GM18505 (cell line): ENCODE data around the gene GALNT10.

Experiments used
- ATAC-seq: cut with Tn5 transposase; IDR thresholded peaks from one replicate; pipeline ENCODE4 v1.9.1; 2021; ENCODE audit not compliant: unreplicated experiment
- POLR2A ChIP-seq: IDR thresholded peaks from 4 replicates; pipeline ENCODE4 v1.6.1; 2011; ENCODE audit warnings: borderline replicate concordance; ENCODE audit not compliant: insufficient read depth, insufficient read length; ENCODE audit errors: extremely low read depth

Gene GALNT10

DNA sequence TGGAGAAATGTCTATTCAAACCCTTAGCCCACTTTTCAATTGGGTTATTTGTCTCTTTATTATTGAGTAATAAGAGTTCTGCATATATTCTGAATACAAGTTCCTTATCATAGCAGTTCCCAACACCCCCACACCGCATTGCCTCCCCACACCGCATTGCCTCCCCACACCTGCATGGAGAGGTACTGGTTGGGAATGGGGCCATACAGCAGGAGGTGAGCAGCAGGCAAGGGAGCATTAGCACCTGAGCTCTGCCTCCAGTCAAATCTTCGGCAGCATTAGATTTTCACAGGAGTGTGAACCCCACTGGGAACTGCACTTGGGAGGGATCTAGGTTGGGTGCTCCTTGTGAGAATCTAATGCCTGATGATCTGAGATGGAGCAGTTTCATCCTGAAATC is 244.7 kb downstream of the GALNT10 start:
- ATAC-seq: no peak
- TF ChIP-seq POLR2A: no peak

DNA sequence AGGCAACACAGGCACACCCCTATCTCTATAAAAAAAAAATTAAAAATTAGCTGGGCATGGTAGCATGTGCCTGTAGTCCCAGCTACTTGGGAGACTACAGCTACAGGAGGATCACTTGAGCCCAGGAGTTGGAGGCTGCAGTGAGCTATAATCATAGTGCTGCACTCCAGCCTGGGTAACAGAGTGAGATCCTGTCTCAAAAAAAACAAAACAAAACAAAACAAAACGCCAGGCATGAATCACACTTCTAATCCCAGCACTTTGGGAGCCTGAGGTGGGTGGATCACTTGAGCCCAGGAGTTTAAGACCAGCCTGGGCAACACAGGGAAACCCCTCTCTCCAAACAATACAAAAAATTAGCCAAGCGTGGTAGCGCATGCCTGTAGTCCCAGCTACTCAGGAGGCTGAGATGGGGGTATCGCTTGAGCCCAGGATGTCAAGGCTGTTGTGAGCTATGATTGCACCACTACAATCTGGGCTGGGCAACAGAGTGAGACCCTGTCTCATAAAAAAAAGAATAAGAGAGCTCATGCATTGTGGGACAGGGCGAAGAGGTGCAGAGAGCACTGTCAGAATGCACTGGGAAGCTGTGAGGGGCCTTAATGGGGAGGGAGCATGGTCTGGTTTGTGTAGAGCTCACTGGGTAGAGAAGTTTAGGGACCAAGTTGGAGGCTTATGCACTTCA is 246.9 kb downstream of the GALNT10 start:
- no peak for TF ChIP-seq POLR2A
- ATAC-seq: no peak

DNA sequence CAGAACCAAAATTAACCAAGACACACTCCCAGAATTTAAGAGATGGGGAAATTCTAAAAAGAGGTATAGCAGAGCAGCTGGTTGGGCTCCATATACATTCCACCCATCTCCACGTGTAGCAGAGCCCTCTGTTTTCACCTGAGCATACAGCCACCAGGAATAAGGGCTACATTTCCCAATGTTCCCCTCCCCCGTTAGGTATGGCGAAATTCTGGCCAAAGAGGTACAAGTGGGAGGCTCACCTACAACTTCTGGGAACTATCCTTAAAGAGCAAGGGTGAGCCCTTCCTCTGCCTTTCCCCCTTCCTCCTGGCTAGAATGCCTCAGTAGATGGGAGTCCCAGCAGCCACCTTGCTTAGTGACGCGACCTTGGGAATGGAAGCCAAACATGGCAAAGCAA is 250.0 kb downstream of the GALNT10 start:
- ATAC-seq: no peak
- TF ChIP-seq POLR2A: no peak

DNA sequence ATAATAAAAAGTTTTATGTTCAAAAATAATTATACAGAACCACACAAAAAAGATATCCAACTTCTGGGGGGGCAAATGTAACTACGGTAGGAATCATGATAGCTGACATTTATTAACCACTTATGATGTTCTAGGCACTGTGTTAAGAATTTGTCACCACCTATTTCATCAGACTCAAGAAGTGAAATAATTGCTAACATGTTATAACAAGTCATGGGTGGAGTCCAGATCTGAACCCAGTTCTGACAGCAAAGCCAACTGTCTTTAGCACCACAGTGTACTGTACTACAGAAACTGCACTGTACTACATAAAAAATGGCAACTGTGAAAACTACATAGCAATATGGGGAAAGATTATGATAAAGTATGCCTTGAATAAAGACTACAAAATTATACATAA is 252.3 kb downstream of the GALNT10 start:
- no peak for ATAC-seq
- no peak for TF ChIP-seq POLR2A

DNA sequence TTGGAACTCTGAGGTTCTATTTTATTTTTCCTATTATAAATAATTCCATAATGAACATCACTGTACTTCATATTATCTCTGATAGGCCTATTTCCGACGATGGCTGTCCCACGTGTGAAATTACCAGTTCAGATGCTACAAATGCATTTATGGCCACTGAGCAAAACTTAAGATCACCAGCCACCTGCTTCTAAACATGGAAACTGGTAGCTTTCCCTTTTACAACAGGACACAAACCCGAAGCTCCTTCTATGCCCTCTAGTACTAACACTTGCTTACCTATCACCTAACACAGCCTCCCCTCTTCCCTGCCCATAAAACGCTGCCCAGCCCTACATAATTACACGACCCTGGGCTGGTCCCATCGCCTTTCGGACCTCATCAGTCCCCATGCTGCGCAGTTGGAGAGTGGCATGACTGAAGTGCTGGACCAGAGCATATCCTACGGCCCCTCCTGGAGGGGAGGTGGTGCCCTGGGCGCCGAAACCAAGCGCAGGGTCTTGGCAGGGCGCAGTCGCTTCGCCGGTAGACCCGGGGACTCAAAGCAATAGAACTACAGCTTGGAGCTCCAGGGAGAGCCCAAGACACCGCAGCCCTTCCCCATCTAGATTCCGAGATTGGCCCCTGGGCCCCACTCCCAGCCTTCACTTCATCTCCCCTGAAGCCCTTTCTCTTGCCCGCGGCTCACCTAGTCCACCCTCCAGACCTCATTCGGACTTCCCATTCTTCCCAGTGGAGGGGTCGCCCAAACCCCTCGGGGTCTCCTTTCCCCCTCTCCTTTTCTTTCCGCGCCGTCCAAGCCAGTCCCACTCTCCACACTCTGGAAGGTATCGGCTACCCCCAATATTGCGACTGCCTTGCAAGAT is 254.3 kb downstream of the GALNT10 start:
- ATAC-seq: no peak
- no peak for TF ChIP-seq POLR2A

DNA sequence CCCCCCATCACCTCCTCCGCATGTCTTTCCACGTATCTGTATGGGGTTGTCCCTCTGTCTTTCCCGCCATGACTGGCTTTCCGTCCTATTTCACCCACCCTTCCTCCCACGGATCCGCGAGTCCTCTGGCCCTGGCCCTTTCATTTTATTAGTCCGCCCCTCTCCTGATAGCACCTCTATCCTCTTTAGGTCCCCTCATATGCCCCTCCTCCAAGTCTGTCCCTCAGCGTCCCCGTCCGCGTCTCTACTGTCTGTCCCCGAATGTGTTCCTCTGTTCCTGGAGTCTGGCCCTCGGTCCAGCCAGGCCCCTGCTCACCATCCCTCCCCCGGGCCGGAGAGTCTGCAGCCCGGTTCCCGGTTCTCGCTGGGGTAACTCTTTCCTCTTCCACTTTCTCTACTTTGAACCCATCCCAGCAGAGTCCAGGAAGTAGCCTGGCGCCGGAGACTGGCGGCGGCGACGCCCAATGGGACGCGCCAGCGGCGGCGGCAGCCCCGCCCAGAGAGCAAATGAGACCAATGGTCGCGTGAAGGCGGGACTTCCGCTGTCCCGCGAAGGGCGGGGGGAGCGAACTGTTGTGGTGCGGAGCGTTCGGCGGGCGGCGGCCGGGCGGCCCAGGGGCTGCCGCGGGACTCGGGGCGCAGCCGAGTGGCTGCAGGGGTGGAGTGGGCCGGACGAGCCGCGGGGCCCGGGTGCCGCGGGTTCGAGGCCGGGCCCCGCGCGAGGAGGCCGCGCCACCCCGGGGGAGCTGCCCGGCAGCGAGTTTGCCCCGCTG is 255.1 kb downstream of the GALNT10 start, which contains the start of gene SAP30L:
Gene SAP30L (plus strand): TSS at position 576 of the 773 bp plus-strand sequence. CDS start 608 bp downstream, outside the sequence.
- TF ChIP-seq POLR2A: peak; percentile 73
- peak; percentile 91 for ATAC-seq

DNA sequence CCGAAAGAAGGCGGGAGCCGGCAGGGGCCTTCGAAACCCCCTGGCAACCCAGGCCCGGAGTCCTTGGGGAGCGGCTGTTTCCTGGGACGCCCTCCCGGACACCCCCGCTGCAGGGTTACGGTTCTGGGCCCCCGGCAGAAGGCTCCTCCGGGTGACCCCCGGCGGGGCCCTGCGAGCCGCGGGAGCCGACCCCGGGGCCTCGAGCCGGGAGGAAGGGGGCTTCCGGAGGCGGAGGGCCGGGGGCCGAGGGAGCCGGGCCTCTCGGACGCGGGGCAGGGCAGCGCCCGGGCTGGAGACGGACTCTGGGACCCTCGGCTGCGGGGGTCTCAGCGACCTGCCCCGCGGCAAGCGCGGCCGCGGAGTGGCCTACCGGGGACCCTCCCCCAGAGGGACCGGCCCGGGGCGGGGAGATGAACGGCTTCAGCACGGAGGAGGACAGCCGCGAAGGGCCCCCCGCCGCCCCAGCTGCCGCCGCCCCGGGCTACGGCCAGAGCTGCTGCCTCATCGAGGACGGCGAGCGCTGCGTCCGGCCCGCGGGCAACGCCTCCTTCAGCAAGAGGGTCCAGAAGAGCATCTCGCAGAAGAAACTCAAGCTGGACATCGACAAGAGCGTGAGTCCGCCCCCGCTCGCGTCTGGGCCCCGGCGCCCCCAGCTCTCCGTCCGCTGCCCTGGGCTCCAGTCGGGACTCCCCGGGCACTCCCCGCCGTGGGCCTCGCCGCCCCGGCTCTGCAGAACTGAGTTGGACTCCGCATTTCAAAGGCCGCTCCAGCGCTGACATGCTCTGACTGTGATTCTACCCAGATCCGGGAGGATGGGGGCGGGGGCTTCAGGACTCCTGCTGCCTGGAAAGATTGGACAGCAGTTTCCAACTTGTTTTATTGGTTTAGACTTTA is 255.9 kb downstream of the GALNT10 start:
- TF ChIP-seq POLR2A: no peak
- ATAC-seq: peak; percentile 16

DNA sequence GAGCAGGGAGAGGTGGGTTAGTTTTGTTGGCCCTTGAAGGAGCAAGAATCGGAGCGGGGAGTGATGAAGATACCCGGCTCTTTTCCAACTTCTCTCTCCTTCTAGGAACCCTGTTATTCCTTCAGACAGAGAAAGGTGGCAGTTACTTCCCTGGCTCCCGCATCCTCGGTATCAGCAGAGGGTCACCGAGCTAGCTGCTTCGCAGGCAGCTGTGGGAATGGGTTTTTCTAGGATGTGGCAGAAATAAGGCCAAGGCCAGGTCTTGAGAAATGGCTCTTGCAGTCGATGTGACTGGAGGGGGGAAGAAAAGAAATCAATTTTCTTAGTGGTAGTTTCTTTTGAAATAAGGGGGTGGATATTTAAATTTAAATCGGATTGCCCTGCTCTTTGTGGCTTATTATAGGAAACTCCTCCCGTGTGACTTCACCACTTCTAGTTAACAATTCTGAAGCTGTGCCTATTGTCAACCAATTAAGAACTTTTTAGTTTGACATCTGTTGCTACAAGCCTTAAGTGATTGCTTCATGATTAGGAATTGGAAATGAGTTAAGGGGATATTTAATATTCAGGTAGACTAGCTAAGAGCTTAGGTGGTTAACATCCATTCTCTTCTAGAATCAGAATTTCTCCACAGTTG is 256.7 kb downstream of the GALNT10 start:
- TF ChIP-seq POLR2A: no peak
- ATAC-seq: no peak

DNA sequence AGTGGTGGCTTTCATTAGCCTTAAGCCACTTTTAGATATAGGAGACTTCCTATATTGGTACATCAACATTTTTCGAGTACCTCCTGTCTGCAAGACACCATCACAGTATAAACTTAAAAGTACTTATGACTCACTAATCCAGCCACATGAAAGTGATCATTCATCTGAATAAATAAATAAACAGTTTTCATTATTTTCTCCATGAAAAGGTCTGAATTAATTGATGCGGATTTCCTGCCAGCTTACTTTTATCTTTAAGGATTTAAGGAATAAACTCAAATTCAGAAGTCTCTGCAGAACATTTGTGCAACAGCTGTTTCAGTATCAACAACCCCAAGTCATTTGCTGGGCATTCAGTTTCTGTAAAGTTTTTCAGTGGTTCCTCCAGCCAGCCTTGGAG is 259.3 kb downstream of the GALNT10 start:
- ATAC-seq: no peak
- TF ChIP-seq POLR2A: no peak

DNA sequence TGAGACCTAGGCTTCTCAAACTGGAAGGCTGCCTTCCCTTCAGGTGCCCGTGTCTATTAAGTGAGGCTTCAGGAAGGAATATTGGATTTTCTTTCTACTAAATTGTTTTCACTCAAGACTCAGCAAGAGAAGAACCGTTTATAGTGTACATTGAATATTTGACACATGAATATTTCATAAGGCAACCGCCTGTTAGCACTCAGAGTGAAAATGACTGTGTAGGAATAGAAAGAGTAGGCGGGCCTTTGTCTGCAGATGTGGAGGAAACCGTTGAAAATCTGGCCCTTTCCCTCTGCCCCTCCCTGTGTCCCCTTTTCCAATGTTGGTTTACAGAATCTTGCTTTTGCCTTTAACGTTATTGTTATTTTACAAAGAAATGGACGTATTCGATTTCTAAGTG is 261.4 kb downstream of the GALNT10 start:
- no peak for ATAC-seq
- TF ChIP-seq POLR2A: no peak

DNA sequence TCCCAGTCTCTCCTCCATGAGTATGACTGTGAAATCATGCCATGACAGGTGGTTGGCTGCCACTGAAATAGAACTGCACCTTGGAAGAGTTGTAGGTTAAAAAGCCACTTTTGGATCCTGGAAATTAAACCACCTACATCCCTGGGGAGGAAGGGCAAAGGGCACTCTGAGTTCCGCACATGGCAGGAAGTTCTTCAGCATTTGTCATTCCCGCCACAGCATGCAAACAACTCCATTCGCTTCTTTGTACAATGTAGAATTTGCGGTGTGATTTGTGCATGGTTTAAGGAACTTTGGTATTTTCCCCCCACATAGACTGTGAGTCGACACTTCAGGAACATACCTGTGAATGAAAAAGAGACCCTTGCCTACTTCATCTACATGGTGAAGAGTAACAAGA is 265.1 kb downstream of the GALNT10 start:
- ATAC-seq: no peak
- no peak for TF ChIP-seq POLR2A

DNA sequence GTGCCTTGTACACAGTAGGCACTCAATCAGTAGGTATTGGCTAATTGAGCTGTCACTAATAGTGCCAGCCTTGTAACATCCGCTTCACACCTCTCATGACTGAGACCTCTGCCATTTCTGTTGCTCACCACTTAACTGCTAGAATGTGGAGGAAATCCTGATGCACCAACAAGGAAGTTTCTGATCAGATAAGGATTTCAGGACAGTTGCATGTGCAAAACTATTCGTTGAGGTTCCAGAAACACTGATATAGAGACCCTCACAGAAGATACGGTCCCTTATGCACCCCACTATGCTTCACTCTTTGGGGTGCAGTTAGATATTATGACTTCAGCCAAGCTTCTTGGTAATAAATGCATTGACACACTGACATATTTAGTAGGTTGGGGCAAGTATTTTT is 266.0 kb downstream of the GALNT10 start:
- ATAC-seq: no peak
- no peak for TF ChIP-seq POLR2A
